SK-N-SH (cell line): ENCODE measurements around the gene RAB3D. TPM values are rescaled to one million over a fixed set of nuclear protein-coding genes. Genes with fewer than 3 reads are reported as not detected.
A peak's percentile ranks its signal among the peaks of the same experiment; 100 is the strongest.

ENCODE experiments used
- CTCF ChIA-PET: fragments of 300-600, 350-600 bp; formaldehyde crosslinking; extraction: SDS; loops from one replicate; lab custom pipeline; 2021; lab: Yijun Ruan, JAX
- POLR2A ChIA-PET: fragments of 350-600 bp; sonication (Branson Sonifier 250); formaldehyde crosslinking; extraction: SDS; loops from one replicate; lab custom pipeline; 2020; ENCODE audit warnings: antibody characterized with exemption, inconsistent platforms; lab: Yijun Ruan, JAX
- DNase-seq: peaks from one replicate; pipeline ENCODE4 v3.0.0; 2012
- H2AFZ ChIP-seq: fragments of 200-600 bp; sonication (generic); 2 replicates; pipeline ENCODE4 v1.8.1; 2016; ENCODE audit warnings: antibody characterized with exemption, mild to moderate bottlenecking, low read depth
- H3F3A ChIP-seq: fragments of 200-600 bp; sonication (generic); replicated peaks from 2 replicates; pipeline ENCODE3; 2016; ENCODE audit warnings: antibody characterized with exemption, mild to moderate bottlenecking; ENCODE audit not compliant: insufficient read depth
- H3K27ac ChIP-seq, 2 experiments: fragments of 200-500 bp in 1 of 2; fragments of 200-600 bp in 1 of 2; sonication (Bioruptor generic) in 1 of 2; sonication (generic), shearing (Covaris generic) in 1 of 2; 2 replicates each; pipeline versions ENCODE4 v1.5.1 to v1.6.1; 2014 to 2016; ENCODE audit warnings: low read depth in 2 of 2, inconsistent platforms in 1 of 2, low read length in 1 of 2, mild to moderate bottlenecking in 1 of 2, mixed read lengths in 1 of 2
- H3K27me3 ChIP-seq: fragments of 200-600 bp; sonication (generic), shearing (Covaris generic); 2 replicates; pipeline ENCODE4 v1.6.1; 2016; ENCODE audit warnings: mixed run types; ENCODE audit not compliant: insufficient read depth
- H3K36me3 ChIP-seq, 2 experiments: fragments of 200-500 bp in 1 of 2; fragments of 200-600 bp in 1 of 2; sonication (Bioruptor generic) in 1 of 2; sonication (generic) in 1 of 2; replicated peaks in 1 of 2; 2 replicates each; pipeline versions ENCODE3 to v1.5.1; 2014 to 2016; ENCODE audit warnings: low read length in 1 of 2, mild to moderate bottlenecking in 1 of 2; ENCODE audit not compliant: insufficient read depth in 2 of 2, control insufficient read depth in 1 of 2
- H3K4me1 ChIP-seq, 2 experiments: fragments of 200-500 bp in 1 of 2; fragments of 200-600 bp in 1 of 2; sonication (Bioruptor generic) in 1 of 2; sonication (generic), shearing (Covaris generic) in 1 of 2; 2 replicates each; pipeline versions ENCODE4 v1.5.1 to v1.6.1; 2014 to 2016; ENCODE audit warnings: low read depth in 1 of 2, low read length in 1 of 2, mixed run types in 1 of 2; ENCODE audit not compliant: insufficient read depth in 2 of 2, control insufficient read depth in 1 of 2
- H3K4me2 ChIP-seq: fragments of 200-600 bp; sonication (generic), shearing (Covaris generic); 2 replicates; pipeline ENCODE4 v1.6.1; 2017; ENCODE audit warnings: mixed run types
- H3K4me3 ChIP-seq, 2 experiments: fragments of 200-500 bp in 1 of 2; fragments of 200-600 bp in 1 of 2; sonication (Bioruptor generic) in 1 of 2; sonication (generic), shearing (Covaris generic) in 1 of 2; 2 replicates each; pipeline versions ENCODE4 v1.5.1 to v1.8.1; 2014 to 2016; ENCODE audit warnings: low read depth in 2 of 2, inconsistent platforms in 1 of 2, low read length in 1 of 2, mild to moderate bottlenecking in 1 of 2, mixed read lengths in 1 of 2, moderate library complexity in 1 of 2
- H3K79me2 ChIP-seq: fragments of 200-600 bp; sonication (generic); 2 replicates; pipeline ENCODE4 v1.8.1; 2017; ENCODE audit warnings: mild to moderate bottlenecking; ENCODE audit not compliant: insufficient read depth
- H3K9ac ChIP-seq: fragments of 200-600 bp; sonication (generic); 2 replicates; pipeline ENCODE4 v1.6.1; 2017; ENCODE audit warnings: mixed run types
- H3K9me2 ChIP-seq: fragments of 200-600 bp; sonication (generic); 2 replicates; pipeline ENCODE4 v1.6.1; 2017; ENCODE audit warnings: mixed run types
- H3K9me3 ChIP-seq: fragments of 200-600 bp; sonication (generic); 2 replicates; pipeline ENCODE4 v1.6.1; 2017; ENCODE audit warnings: mixed run types, mild to moderate bottlenecking, moderate library complexity
- H4K20me1 ChIP-seq: fragments of 200-600 bp; sonication (generic); 2 replicates; pipeline ENCODE4 v1.6.1; 2017; ENCODE audit warnings: mild to moderate bottlenecking, mixed run types; ENCODE audit not compliant: insufficient read depth
- CHD2 ChIP-seq: fragments of 150-350 bp; IDR thresholded peaks from 2 replicates; pipeline ENCODE4 v1.6.1; 2018; ENCODE audit warnings: low read length; ENCODE audit not compliant: partially characterized antibody
- ELF1 ChIP-seq: IDR thresholded peaks from 2 replicates; pipeline ENCODE4 v1.4.0; 2012
- EP300 ChIP-seq, 2 experiments: IDR thresholded peaks; 2 replicates each; pipeline versions ENCODE4 v1.4.0 to v1.6.1; 2012; ENCODE audit warnings: borderline replicate concordance in 1 of 2, low read depth in 1 of 2, low read length in 1 of 2
- EZH2phosphoT487 ChIP-seq: fragments of 200-600 bp; sonication (generic); IDR thresholded peaks from 2 replicates; pipeline ENCODE4 v1.6.1; 2017; ENCODE audit warnings: low read depth, mixed run types, mild to moderate bottlenecking, antibody characterized with exemption, moderate library complexity, borderline replicate concordance
- FOXM1 ChIP-seq: IDR thresholded peaks from 2 replicates; pipeline ENCODE4 v1.4.0; 2012; ENCODE audit warnings: low read depth, mild to moderate bottlenecking
- GATA2 ChIP-seq: sonication (generic); formaldehyde crosslinking; IDR thresholded peaks from 2 replicates; pipeline ENCODE4 v1.5.0; 2020; ENCODE audit warnings: mild to moderate bottlenecking, missing genetic modification reagents
- IRF3 ChIP-seq: fragments of 150-350 bp; IDR thresholded peaks from 2 replicates; pipeline ENCODE4 v1.6.1; 2016; ENCODE audit warnings: mild to moderate bottlenecking, low read depth, low read length
- JUND ChIP-seq: IDR thresholded peaks from 2 replicates; pipeline ENCODE4 v1.4.0; 2012
- MAX ChIP-seq: IDR thresholded peaks from 2 replicates; pipeline ENCODE4 v1.4.0; 2012; ENCODE audit warnings: low read depth
- MEF2A ChIP-seq: IDR thresholded peaks from 2 replicates; pipeline ENCODE4 v1.4.0; 2012; ENCODE audit warnings: low read depth, borderline replicate concordance
- MXI1 ChIP-seq: IDR thresholded peaks from 2 replicates; pipeline ENCODE4 v1.6.1; 2012; ENCODE audit warnings: mild to moderate bottlenecking, low read depth, low read length, improper control_type of control experiment
- NFIC ChIP-seq: IDR thresholded peaks from 2 replicates; pipeline ENCODE4 v1.4.0; 2012; ENCODE audit warnings: borderline replicate concordance
- NRF1 ChIP-seq: IDR thresholded peaks from 2 replicates; pipeline ENCODE4 v1.6.1; 2012; ENCODE audit warnings: low read depth, mild to moderate bottlenecking, low read length
- PBX3 ChIP-seq: IDR thresholded peaks from 2 replicates; pipeline ENCODE4; 2012
- RCOR1 ChIP-seq: fragments of 150-350 bp; IDR thresholded peaks from 2 replicates; pipeline ENCODE4 v1.6.1; 2017; ENCODE audit warnings: antibody characterized with exemption, low read length
- REST ChIP-seq: IDR thresholded peaks from 2 replicates; pipeline ENCODE4 v1.6.1; 2012; ENCODE audit warnings: mild to moderate bottlenecking, low read depth, low read length, moderate library complexity
- RFX5 ChIP-seq: IDR thresholded peaks from 2 replicates; pipeline ENCODE4 v1.6.1; 2012; ENCODE audit warnings: mild to moderate bottlenecking, improper control_type of control experiment, low read length
- RXRA ChIP-seq: IDR thresholded peaks from 2 replicates; pipeline ENCODE4 v1.4.0; 2012; ENCODE audit warnings: low read depth, mild to moderate bottlenecking, borderline replicate concordance
- SMC3 ChIP-seq: IDR thresholded peaks from 2 replicates; pipeline ENCODE4 v1.6.1; 2012; ENCODE audit warnings: low read depth, low read length, improper control_type of control experiment
- TAF1 ChIP-seq: IDR thresholded peaks from 2 replicates; pipeline ENCODE4 v1.6.1; 2012; ENCODE audit warnings: low read depth, mild to moderate bottlenecking, low read length, moderate library complexity, borderline replicate concordance
- TCF12 ChIP-seq: IDR thresholded peaks from 2 replicates; pipeline ENCODE4 v1.4.0; 2012
- USF1 ChIP-seq: IDR thresholded peaks from 2 replicates; pipeline ENCODE4 v1.4.0; 2012; ENCODE audit warnings: low read depth, borderline replicate concordance
- USF2 ChIP-seq: fragments of 150-350 bp; IDR thresholded peaks from 2 replicates; pipeline ENCODE4 v1.6.1; 2017; ENCODE audit warnings: antibody characterized with exemption, low read length, low read depth, borderline replicate concordance
- WGBS: methylation state at CpG from one replicate; pipeline ENCODE4 v1.1.6; 2017; ENCODE audit warnings: low lambda C conversion rate; 5-methylcytosine and 5-hydroxymethylcytosine counted together
- polyA plus RNA-seq, 3 experiments: library from polyadenylated mRNA; depleted of rRNA; stranded (reverse); fragments of >200 nt; gene quantifications; 2 replicates each; pipeline ENCODE4 v1.2.3, GENCODE V29; 2012

RAB3D gene
- polyA plus RNA-seq, 1 of the 3 experiments (the other 2 are of a cell fraction): 27.0 TPM

GRCh38 chr19:11377237-11377636, 37.8 kb upstream of the RAB3D start (continued):
- TF ChIP-seq PBX3 (peak; percentile 45), CHD2 (no peak), MAX (no peak), FOXM1 (no peak), EZH2phosphoT487 (no peak), NRF1 (no peak), TAF1 (no peak), JUND (0 out of 2 replicates have a peak, but pooled peaks have one; percentile 66), NFIC (peak; percentile 75), MXI1 (no peak)

- WGBS: 14% methylated on average over 20 of the region's 27 CpGs
- Histone ChIP-seq H3K27ac (peak overlapping the region; percentile 88 to 90; a peak in 3 of 4 replicates), H3K4me1 (peaks cover 16 to 24% of the 10 kb centered on the region in 2 experiments), H3K36me3 (no peaks in the 10 kb centered on the region), H3F3A (peaks cover 33% of the 10 kb centered on the region), H4K20me1 (no peaks in the 10 kb centered on the region), H3K79me2 (peaks cover 20% of the 10 kb centered on the region), H3K9me3 (no peaks in the 10 kb centered on the region), H3K4me2 (peak overlapping the region; percentile 84), H3K4me3 (peak overlapping the region; percentile 58 to 62), H3K9ac (peak overlapping the region; percentile 53), H3K9me2 (no peaks in the 10 kb centered on the region), H3K27me3 (no peaks in the 10 kb centered on the region), H2AFZ (peak overlapping the region; percentile 62; the same call in 1 of the 2 replicates)
- peak; percentile 60 for DNase-seq
- ChIA-PET POLR2A (interaction anchor here (0.6 to 2.3 kb wide), 19 partner anchors 8 to 1321 kb away, joined by 3 to 28 read pairs (median 4); partner anchors contain the start of genes CCDC159, ECSIT, ELAVL3 and EPOR), CTCF (interaction anchor here (0.5 to 5.9 kb wide), 15 partner anchors 8 to 1256 kb away, joined by 3 to 66 read pairs (median 4); partner anchors contain the start of genes EPOR, ODAD3, PRKCSH and RGL3)
- TF ChIP-seq RXRA (no peak), ELF1 (no peak), EP300 (IDR thresholded peaks at IDR 0.05; ENCODE audit: borderline replicate concordance in 1 of 2, low read depth in 1 of 2, low read length in 1 of 2) (peak in 1 of 2 experiments; percentile 28; a peak in 1 of 4 replicates), EZH2phosphoT487 (no peak), SMC3 (0 out of 2 replicates have a peak, but pooled peaks have one; percentile 6), RCOR1 (no peak), REST (no peak), NFIC (no peak), JUND (no peak), MEF2A (no peak), TCF12 (no peak), USF2 (no peak), USF1 (no peak), IRF3 (no peak), GATA2 (CRISPR knock-in tag) (no peak), RFX5 (no peak), NRF1 (no peak)
Measured at GRCh38 chr19:11375143-11375948, 35.9 kb upstream of the RAB3D start.
